ENCODE results near the gene MIGA2. TPM values are rescaled to one million over a fixed set of nuclear protein-coding genes. Genes with fewer than 3 reads are reported as not detected.
"Not testable (repeated sequence)": the region's sequence is repeated elsewhere in the genome, so short reads cannot be mapped to it uniquely, and the experiment has no call there.

Gene MIGA2
- total RNA-seq, 6 experiments from 2014 or later: 9.1 to 16.4 (median 10.8) TPM

DNA sequence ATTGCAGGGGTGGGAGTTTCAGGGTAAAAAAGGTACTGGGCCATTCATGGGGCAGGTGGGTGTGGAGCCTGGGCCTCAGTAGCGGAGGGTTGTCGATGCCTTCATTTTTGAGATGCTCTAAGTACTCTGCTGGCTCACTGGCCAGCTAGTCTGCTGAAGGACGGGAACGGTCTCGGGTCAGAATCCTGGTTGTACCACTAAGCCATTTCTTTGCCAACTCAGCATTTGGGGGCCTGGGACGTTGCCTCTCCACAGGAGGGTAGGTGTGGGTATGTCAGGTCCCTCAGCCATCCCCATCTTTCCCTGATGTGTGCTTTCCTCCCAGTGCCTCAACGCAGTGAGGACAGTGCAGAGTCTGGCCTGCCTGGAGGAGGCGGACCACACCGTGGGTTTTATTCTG, 33.4 kb upstream of the MIGA2 start:
- peaks cover 0 to 70% (median 20%) of the 10 kb centered on the region in 4 donors for H3K36me3 ChIP-seq
- H3K9me3 ChIP-seq: no peaks in the 10 kb centered on the region
- intact Hi-C loops (cut with DNase I): no loop called here
- H3K4me3 ChIP-seq: no peak overlapping the region
- ATAC-seq: no peak
- no peak overlapping the region for H3K27ac ChIP-seq
- no peaks in the 10 kb centered on the region for H3K27me3 ChIP-seq
- TF ChIP-seq, protein P1, sequence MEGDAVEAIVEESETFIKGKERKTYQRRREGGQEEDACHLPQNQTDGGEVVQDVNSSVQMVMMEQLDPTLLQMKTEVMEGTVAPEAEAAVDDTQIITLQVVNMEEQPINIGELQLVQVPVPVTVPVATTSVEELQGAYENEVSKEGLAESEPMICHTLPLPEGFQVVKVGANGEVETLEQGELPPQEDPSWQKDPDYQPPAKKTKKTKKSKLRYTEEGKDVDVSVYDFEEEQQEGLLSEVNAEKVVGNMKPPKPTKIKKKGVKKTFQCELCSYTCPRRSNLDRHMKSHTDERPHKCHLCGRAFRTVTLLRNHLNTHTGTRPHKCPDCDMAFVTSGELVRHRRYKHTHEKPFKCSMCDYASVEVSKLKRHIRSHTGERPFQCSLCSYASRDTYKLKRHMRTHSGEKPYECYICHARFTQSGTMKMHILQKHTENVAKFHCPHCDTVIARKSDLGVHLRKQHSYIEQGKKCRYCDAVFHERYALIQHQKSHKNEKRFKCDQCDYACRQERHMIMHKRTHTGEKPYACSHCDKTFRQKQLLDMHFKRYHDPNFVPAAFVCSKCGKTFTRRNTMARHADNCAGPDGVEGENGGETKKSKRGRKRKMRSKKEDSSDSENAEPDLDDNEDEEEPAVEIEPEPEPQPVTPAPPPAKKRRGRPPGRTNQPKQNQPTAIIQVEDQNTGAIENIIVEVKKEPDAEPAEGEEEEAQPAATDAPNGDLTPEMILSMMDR (IDR thresholded peaks at IDR 0.05): no peak
- TF ChIP-seq POLR2A (IDR thresholded peaks at IDR 0.05): no peak
- H3K4me1 ChIP-seq: no peaks in the 10 kb centered on the region
- 87% methylated on average over 3 of the region's 9 CpGs for WGBS (ENCODE audit: insufficient coverage, low coverage, low lambda C conversion rate, missing lambda C conversion rate)
- DNase-seq: no peak

DNA sequence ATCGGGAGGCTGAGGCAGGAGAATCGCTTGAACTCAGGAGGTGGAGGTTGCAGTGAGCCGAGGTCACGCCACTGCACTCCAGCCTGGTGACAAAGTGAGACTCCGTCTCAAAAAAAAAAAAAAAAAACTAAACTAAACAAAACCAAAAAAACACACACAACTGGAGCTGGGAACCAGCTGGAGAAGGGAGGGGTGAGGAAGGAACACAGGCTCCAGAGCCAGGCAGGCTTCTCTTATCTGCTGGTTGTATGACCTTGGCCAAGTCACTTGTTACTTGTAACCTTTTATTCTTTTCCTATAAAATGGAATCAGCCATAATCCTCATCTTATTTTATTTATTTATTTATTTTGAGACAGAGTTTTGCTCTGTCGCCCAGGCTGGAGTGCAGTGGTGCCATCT, 32.3 kb upstream of the MIGA2 start:
- DNase-seq; ATAC-seq; H3K4me1 ChIP-seq; H3K27ac ChIP-seq; H3K4me3 ChIP-seq; intact Hi-C loops (cut with DNase I); H3K27me3 ChIP-seq; H3K9me3 ChIP-seq: not testable (repeated sequence)
- 93% methylated on average over 3 of the region's 6 CpGs for WGBS (ENCODE audit: insufficient coverage, low coverage, low lambda C conversion rate, missing lambda C conversion rate)
- peaks cover 0 to 59% (median 16%) of the 10 kb centered on the region in 4 donors for H3K36me3 ChIP-seq

DNA sequence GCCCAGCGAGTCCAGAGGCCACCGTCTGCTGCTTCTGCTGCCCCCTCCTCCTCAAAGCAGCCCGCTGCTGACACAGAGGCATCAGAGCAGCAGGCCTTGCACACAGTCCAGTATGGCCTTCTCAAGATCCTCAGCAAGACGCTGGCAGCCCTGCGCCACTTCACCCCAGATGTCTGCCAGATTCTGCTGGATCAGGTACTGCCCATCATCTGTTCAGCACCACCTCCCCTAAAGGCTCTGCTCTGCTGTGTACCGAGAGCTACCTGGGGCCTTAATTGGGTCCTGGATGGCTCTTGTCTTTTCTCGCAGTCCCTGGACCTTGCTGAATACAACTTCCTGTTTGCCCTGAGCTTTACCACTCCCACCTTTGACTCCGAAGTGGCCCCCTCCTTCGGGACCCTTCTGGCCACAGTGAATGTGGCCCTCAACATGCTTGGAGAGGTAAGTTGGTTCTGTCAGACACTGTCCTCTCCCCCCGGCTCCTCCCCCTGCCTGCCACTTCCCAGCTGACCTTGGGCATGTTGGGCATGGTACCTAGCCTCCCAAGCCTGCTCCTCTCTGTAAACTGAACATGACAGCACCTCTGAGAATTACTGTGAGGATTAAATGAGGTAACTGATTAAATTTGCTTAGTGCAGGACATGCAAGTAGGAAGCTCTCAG, 31.0 kb upstream of the MIGA2 start:
- H3K4me3 ChIP-seq: no peak overlapping the region
- H3K36me3 ChIP-seq: peaks cover 0 to 49% (median 10%) of the 10 kb centered on the region in 4 donors
- 75% methylated on average over 5 of the region's 10 CpGs for WGBS (ENCODE audit: insufficient coverage, low coverage, low lambda C conversion rate, missing lambda C conversion rate)
- no peak for ATAC-seq
- intact Hi-C loops (cut with DNase I): no loop called here
- H3K4me1 ChIP-seq: no peaks in the 10 kb centered on the region
- TF ChIP-seq, protein P1 (IDR thresholded peaks at IDR 0.05): no peak
- no peak for TF ChIP-seq POLR2A (IDR thresholded peaks at IDR 0.05)
- DNase-seq: peak in 1 of 3 donors; percentile 36
- H3K9me3 ChIP-seq: no peaks in the 10 kb centered on the region
- no peaks in the 10 kb centered on the region for H3K27me3 ChIP-seq
- no peak overlapping the region for H3K27ac ChIP-seq

DNA sequence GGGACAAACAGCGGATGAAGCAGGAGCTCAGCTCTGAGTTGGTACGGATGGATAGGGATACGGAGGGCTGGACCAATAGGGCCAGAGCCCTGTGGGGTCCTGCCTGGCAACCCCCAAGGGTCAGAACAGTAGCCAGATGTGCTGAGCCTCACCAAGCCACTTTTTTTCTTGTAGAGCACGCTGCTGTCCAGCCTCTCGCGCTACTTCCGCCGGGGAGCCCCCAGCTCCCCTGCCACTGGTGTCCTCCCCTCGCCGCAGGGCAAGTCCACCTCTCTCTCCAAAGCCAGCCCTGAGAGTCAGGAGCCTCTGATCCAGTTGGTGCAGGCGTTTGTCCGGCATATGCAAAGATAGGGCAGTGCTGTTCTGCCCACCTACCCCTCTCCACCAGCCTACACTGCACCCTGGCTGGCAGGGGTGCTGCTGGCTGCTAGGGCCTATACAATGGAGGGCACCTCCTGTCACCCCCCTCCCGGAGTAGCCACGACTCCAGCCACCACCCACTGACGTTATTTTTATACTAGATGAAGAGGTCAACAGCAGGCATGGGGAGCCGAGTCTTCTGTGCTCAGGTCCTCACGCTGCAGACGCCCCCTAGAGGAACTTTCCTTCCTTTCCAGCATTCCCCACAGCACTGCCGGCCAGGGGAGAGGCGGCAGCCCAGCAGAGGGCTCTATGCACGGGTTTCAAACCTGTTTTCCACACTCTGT, 29.9 kb upstream of the MIGA2 start:
- Histone ChIP-seq H3K27ac (no peak overlapping the region), H3K4me3 (no peak overlapping the region), H3K27me3 (no peaks in the 10 kb centered on the region), H3K9me3 (no peaks in the 10 kb centered on the region), H3K4me1 (no peaks in the 10 kb centered on the region), H3K36me3 (peaks cover 0 to 46% (median 10%) of the 10 kb centered on the region in 4 donors)
- intact Hi-C loops (cut with DNase I): no loop called here
- TF ChIP-seq, protein P1 (IDR thresholded peaks at IDR 0.05): peak; percentile 49 to 92 (median 86)
- no peak for TF ChIP-seq POLR2A (IDR thresholded peaks at IDR 0.05)
- WGBS (ENCODE audit: insufficient coverage, low coverage, low lambda C conversion rate, missing lambda C conversion rate): 8% methylated on average over 4 of the region's 21 CpGs
- ATAC-seq: peak; percentile 80 to 88 (median 84)
- DNase-seq: peak; percentile 52 to 70 (median 70)
